ENCODE results near the gene CCNE1. TPM values are rescaled to one million over a fixed set of nuclear protein-coding genes. Genes with fewer than 3 reads are reported as not detected.

The CCNE1 gene
- total and polyA plus RNA-seq, 10 of the 15 experiments (the other 5 are each of a cell fraction or from before 2014, with no cell fraction given) = 6.3 to 44.2 (median 35.8) TPM

DNA sequence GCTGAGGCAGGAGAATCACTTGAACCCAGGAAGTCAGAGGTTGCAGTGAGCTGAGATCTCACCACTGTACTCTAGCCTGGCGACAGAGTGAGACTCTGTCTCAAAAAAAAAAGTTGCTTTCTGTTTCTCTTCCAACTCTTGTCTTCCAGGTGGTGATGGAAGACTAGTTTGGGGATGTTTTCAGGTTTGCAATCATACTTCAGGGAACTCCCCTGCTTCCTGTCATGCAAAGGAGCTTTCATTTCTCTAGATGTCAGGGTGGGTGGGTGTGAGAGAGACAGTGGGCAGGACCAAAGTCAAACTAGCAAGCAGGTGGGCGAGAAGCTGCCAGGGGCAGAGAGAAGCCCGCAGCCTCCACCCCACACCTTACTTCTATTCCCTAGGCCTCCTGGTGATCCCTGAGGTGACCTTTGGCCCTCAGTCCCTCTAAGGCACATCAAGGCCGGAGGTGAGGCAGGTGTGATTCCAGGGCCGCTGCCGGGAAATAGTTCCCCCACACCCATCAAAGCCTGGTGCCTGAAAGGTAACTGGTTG is 25.7 kb downstream of the CCNE1 start (continued):
- TF ChIP-seq, protein P1, sequence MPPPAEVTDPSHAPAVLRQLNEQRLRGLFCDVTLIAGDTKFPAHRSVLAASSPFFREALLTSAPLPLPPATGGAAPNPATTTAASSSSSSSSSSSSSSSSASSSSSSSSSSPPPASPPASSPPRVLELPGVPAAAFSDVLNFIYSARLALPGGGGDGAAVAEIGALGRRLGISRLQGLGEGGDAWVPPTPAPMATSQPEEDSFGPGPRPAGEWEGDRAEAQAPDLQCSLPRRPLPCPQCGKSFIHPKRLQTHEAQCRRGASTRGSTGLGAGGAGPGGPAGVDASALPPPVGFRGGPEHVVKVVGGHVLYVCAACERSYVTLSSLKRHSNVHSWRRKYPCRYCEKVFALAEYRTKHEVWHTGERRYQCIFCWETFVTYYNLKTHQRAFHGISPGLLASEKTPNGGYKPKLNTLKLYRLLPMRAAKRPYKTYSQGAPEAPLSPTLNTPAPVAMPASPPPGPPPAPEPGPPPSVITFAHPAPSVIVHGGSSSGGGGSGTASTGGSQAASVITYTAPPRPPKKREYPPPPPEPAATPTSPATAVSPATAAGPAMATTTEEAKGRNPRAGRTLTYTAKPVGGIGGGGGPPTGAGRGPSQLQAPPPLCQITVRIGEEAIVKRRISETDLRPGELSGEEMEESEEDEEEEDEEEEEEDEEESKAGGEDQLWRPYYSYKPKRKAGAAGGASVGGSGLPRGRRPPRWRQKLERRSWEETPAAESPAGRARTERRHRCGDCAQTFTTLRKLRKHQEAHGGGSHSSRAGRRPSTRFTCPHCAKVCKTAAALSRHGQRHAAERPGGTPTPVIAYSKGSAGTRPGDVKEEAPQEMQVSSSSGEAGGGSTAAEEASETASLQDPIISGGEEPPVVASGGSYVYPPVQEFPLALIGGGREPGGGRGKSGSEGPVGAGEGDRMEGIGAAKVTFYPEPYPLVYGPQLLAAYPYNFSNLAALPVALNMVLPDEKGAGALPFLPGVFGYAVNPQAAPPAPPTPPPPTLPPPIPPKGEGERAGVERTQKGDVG (CRISPR knock-in tag; IDR thresholded peaks at IDR 0.05) = no peak
- TF ChIP-seq, protein P2, sequence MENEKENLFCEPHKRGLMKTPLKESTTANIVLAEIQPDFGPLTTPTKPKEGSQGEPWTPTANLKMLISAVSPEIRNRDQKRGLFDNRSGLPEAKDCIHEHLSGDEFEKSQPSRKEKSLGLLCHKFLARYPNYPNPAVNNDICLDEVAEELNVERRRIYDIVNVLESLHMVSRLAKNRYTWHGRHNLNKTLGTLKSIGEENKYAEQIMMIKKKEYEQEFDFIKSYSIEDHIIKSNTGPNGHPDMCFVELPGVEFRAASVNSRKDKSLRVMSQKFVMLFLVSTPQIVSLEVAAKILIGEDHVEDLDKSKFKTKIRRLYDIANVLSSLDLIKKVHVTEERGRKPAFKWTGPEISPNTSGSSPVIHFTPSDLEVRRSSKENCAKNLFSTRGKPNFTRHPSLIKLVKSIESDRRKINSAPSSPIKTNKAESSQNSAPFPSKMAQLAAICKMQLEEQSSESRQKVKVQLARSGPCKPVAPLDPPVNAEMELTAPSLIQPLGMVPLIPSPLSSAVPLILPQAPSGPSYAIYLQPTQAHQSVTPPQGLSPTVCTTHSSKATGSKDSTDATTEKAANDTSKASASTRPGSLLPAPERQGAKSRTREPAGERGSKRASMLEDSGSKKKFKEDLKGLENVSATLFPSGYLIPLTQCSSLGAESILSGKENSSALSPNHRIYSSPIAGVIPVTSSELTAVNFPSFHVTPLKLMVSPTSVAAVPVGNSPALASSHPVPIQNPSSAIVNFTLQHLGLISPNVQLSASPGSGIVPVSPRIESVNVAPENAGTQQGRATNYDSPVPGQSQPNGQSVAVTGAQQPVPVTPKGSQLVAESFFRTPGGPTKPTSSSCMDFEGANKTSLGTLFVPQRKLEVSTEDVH (IDR thresholded peaks at IDR 0.05; ENCODE audit: low read depth, partially characterized antibody) = no peak
- TF ChIP-seq EGR1 (IDR thresholded peaks at IDR 0.05; ENCODE audit: borderline replicate concordance in 1 of 2, low read depth in 2 of 2, low read length in 2 of 2) (peak in 1 of 2 experiments; percentile 47; a peak in 1 of 3 replicates), CEBPB (IDR thresholded peaks at IDR 0.05; ENCODE audit: borderline replicate concordance in 1 of 2, low read depth in 2 of 2, low read length in 2 of 2) (no peak), ESRRA (IDR thresholded peaks at IDR 0.05; ENCODE audit: low read length) (no peak), RFX5 (IDR thresholded peaks at IDR 0.05; ENCODE audit: low read depth, low read length) (no peak), SUZ12 (IDR thresholded peaks at IDR 0.05; ENCODE audit: unreplicated experiment) (no peak), RUNX3 (IDR thresholded peaks at IDR 0.05; ENCODE audit: low read length) (peak; percentile 64), ZNF274 (IDR thresholded peaks at IDR 0.05; ENCODE audit: insufficient read depth, insufficient read length) (no peak), STAT1 (conservative IDR thresholded peaks at IDR 0.05) (no peak), DPF2 (IDR thresholded peaks at IDR 0.05) (peak; percentile 50; the same call in 1 of the 2 replicates), MXI1 (IDR thresholded peaks at IDR 0.05; ENCODE audit: low read depth, low read length) (peak; percentile 23; the same call in 1 of the 2 replicates), IKZF1 (conservative IDR thresholded peaks at IDR 0.05) (peak; percentile 81), POU2F2 (IDR thresholded peaks at IDR 0.05; ENCODE audit: borderline replicate concordance, low read depth, low read length) (peak; percentile 63; the same call in 1 of the 3 replicates), ETV6 (conservative IDR thresholded peaks at IDR 0.05 in 1 of 2, IDR thresholded peaks at IDR 0.05 in 1 of 2; ENCODE audit: borderline replicate concordance in 1 of 2, low read depth in 1 of 2) (peak in 1 of 2 experiments; percentile 47; a peak in 1 of 4 replicates), NFIC (IDR thresholded peaks at IDR 0.05; ENCODE audit: low read depth, low read length) (peak; percentile 70; the same call in 1 of the 2 replicates), RBBP5 (conservative IDR thresholded peaks at IDR 0.05) (no peak)
- TF ChIP-seq, protein P3, sequence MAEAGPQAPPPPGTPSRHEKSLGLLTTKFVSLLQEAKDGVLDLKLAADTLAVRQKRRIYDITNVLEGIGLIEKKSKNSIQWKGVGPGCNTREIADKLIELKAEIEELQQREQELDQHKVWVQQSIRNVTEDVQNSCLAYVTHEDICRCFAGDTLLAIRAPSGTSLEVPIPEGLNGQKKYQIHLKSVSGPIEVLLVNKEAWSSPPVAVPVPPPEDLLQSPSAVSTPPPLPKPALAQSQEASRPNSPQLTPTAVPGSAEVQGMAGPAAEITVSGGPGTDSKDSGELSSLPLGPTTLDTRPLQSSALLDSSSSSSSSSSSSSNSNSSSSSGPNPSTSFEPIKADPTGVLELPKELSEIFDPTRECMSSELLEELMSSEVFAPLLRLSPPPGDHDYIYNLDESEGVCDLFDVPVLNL (IDR thresholded peaks at IDR 0.05; ENCODE audit: low read depth, low read length) = no peak
- TF ChIP-seq, protein P4, sequence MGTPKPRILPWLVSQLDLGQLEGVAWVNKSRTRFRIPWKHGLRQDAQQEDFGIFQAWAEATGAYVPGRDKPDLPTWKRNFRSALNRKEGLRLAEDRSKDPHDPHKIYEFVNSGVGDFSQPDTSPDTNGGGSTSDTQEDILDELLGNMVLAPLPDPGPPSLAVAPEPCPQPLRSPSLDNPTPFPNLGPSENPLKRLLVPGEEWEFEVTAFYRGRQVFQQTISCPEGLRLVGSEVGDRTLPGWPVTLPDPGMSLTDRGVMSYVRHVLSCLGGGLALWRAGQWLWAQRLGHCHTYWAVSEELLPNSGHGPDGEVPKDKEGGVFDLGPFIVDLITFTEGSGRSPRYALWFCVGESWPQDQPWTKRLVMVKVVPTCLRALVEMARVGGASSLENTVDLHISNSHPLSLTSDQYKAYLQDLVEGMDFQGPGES (IDR thresholded peaks at IDR 0.05) = no peak
- TF ChIP-seq, protein P5, sequence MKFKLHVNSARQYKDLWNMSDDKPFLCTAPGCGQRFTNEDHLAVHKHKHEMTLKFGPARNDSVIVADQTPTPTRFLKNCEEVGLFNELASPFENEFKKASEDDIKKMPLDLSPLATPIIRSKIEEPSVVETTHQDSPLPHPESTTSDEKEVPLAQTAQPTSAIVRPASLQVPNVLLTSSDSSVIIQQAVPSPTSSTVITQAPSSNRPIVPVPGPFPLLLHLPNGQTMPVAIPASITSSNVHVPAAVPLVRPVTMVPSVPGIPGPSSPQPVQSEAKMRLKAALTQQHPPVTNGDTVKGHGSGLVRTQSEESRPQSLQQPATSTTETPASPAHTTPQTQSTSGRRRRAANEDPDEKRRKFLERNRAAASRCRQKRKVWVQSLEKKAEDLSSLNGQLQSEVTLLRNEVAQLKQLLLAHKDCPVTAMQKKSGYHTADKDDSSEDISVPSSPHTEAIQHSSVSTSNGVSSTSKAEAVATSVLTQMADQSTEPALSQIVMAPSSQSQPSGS (IDR thresholded peaks at IDR 0.05; ENCODE audit: low read length) = no peak
